Lung (tissue), 12 donors: Measurements from ENCODE around the gene LDB2. TPM values are rescaled to one million over a fixed set of nuclear protein-coding genes. Genes with fewer than 3 reads are reported as not detected.

Experiments
- ATAC-seq: fragments of 200-7000 bp; cut with Tn5 transposase; one replicate; pipeline ENCODE4 v1.9.1; 2020; ENCODE audit warnings: moderate number of reproducible peaks; ENCODE audit not compliant: insufficient read depth, low FRiP score
- DNase-seq, 3 donors: peaks; one replicate each; pipeline ENCODE4 v3.0.0-alpha.2; 2013 to 2017
- H3K27ac ChIP-seq, 2 donors: one replicate each; pipeline ENCODE4 v1.5.1; 2013; ENCODE audit warnings: mild to moderate bottlenecking in 2 of 2, moderate library complexity in 2 of 2, control low read depth in 1 of 2, inconsistent platforms in 1 of 2, low read depth in 1 of 2, low read length in 1 of 2
- H3K27me3 ChIP-seq, 3 donors: one replicate each; pipeline ENCODE4 v1.5.1; 2013; ENCODE audit warnings: low read length in 2 of 3; ENCODE audit not compliant: control insufficient read depth in 3 of 3, insufficient read depth in 3 of 3
- H3K36me3 ChIP-seq, 4 donors: one replicate each; pipeline ENCODE4 v1.5.1; 2013; ENCODE audit warnings: low read length in 4 of 4, mild to moderate bottlenecking in 1 of 4, moderate library complexity in 1 of 4; ENCODE audit not compliant: control insufficient read depth in 4 of 4, insufficient read depth in 4 of 4
- H3K4me1 ChIP-seq, 5 donors: one replicate each; pipeline ENCODE4 v1.5.1; 2013; ENCODE audit warnings: low read length in 5 of 5, mild to moderate bottlenecking in 2 of 5, moderate library complexity in 1 of 5; ENCODE audit not compliant: control insufficient read depth in 5 of 5, insufficient read depth in 5 of 5
- H3K4me3 ChIP-seq: one replicate; pipeline ENCODE4 v1.5.1; 2013; ENCODE audit warnings: mild to moderate bottlenecking, control low read depth, moderate library complexity
- H3K9ac ChIP-seq, 2 donors: one replicate each; pipeline ENCODE4 v1.5.1; 2013; ENCODE audit warnings: low read length in 2 of 2, control low read depth in 1 of 2; ENCODE audit not compliant: insufficient read depth in 1 of 2
- H3K9me3 ChIP-seq, 4 donors: one replicate each; pipeline ENCODE4 v1.5.1; 2013; ENCODE audit warnings: low read length in 3 of 4, mild to moderate bottlenecking in 1 of 4, moderate library complexity in 1 of 4; ENCODE audit not compliant: control insufficient read depth in 4 of 4, insufficient read depth in 3 of 4
- CTCF ChIP-seq: IDR thresholded peaks from 2 replicates; pipeline ENCODE4 v1.5.1; 2012; ENCODE audit warnings: mild to moderate bottlenecking; ENCODE audit errors: control extremely low read depth, extremely low read depth
- WGBS, 2 donors: extraction: QIAGEN DNeasy Blood & Tissue Kit; methylation state at CpG; one replicate each; pipeline ENCODE4 v1.1.7; 2013; 5-methylcytosine and 5-hydroxymethylcytosine counted together
- polyA plus RNA-seq, 2 donors: library from polyadenylated mRNA; stranded (reverse); fragments of 200-250 nt; gene quantifications; one replicate each; pipeline ENCODE4 v1.2.1, GENCODE V29; 2013
- total RNA-seq, 2 donors: library from RNA; depleted of rRNA in 1 of 2; stranded (reverse); fragments of >200 nt in 1 of 2; gene quantifications; one replicate each; pipeline ENCODE4 v1.2.1, GENCODE V29; 2014 to 2021
- donor health status: control.
- donor health status: control.
- donor health status: Bipolar disorder and iron deficiency.
- donor health status: healthy.
- donor health status: DM: yes; HTN: yes; CAD: no.

LDB2 gene
- total and polyA plus RNA-seq, 4 donors: 18.1 to 147 (median 46.1) TPM

- Histone ChIP-seq H3K4me3 (no peak overlapping the region), H3K36me3 (peaks cover 0 to 4% (median under 1%) of the 10 kb centered on the region in 4 donors), H3K9ac (no peak overlapping the region), H3K9me3 (peaks cover 0 to 2% (median 0%) of the 10 kb centered on the region in 4 donors), H3K27ac (no peak overlapping the region), H3K27me3 (no peaks in the 10 kb centered on the region), H3K4me1 (peaks cover 0 to 5% (median 0%) of the 10 kb centered on the region in 5 donors)
- WGBS, 2 donors: 78 to 86% methylated on average over 5 of the region's 5 CpGs
- ATAC-seq: no peak
- TF ChIP-seq CTCF: no peak
- DNase-seq: no peak
Measured at GRCh38 chr4:16875487-16875886, 23.0 kb downstream of the LDB2 start.

GRCh38 chr4:16869594-16870245, 28.7 kb downstream of the LDB2 start:
- no peak overlapping the region for H3K9ac ChIP-seq
- 88 to 91% methylated on average over 12 of the region's 12 CpGs for WGBS, 2 donors
- no peaks in the 10 kb centered on the region for H3K27me3 ChIP-seq
- no peak for TF ChIP-seq CTCF
- peaks cover 0 to 1% (median 0%) of the 10 kb centered on the region in 4 donors for H3K36me3 ChIP-seq
- H3K27ac ChIP-seq: no peak overlapping the region
- H3K4me3 ChIP-seq: no peak overlapping the region
- H3K9me3 ChIP-seq: peaks cover 0 to 6% (median 0%) of the 10 kb centered on the region in 4 donors
- ATAC-seq (no peak), DNase-seq (no peak)
- peaks cover 0 to 6% (median 0%) of the 10 kb centered on the region in 5 donors for H3K4me1 ChIP-seq

GRCh38 chr4:16868674-16869073, 29.8 kb downstream of the LDB2 start:
- H3K36me3 ChIP-seq: peaks cover 0 to 1% (median 0%) of the 10 kb centered on the region in 4 donors
- DNase-seq (no peak), ATAC-seq (no peak)
- no peak overlapping the region for H3K4me3 ChIP-seq
- no peak overlapping the region for H3K9ac ChIP-seq
- H3K27me3 ChIP-seq: no peaks in the 10 kb centered on the region
- H3K27ac ChIP-seq: no peak overlapping the region
- H3K4me1 ChIP-seq: peaks cover 0 to 6% (median 0%) of the 10 kb centered on the region in 5 donors
- WGBS, 2 donors: 91 to 93% methylated on average over 5 of the region's 5 CpGs
- TF ChIP-seq CTCF: no peak
- peaks cover 0 to 6% (median 0%) of the 10 kb centered on the region in 4 donors for H3K9me3 ChIP-seq
